Naive thymus-derived CD4-positive, alpha-beta T cell (primary cell): ENCODE measurements around the gene ANKRD37. TPM values are rescaled to one million over a fixed set of nuclear protein-coding genes. Genes with fewer than 3 reads are reported as not detected.

Experiments used
- ATAC-seq: fragments of 150-1000 bp; cut with Tn5 transposase; 2 replicates; pipeline ENCODE4 v1.10.0; 2021; ENCODE audit warnings: mild to moderate bottlenecking, moderate library complexity
- CTCF ChIA-PET: fragments of 350-600 bp; sonication (Branson Sonifier 250); formaldehyde crosslinking; loops from one replicate; lab custom pipeline; 2021; ENCODE audit warnings: antibody characterized with exemption; lab: Charles Lee
- POLR2A ChIA-PET: fragments of 350-600 bp; sonication (Branson Sonifier 250); formaldehyde crosslinking; loops from one replicate; lab custom pipeline; 2021; ENCODE audit warnings: antibody characterized with exemption, inconsistent platforms; lab: Charles Lee
- DNase-seq, 9 donors: peaks; one replicate each; pipeline versions ENCODE4 v3.0.0 to v3.0.0-alpha.2; 2020 to 2022; ENCODE audit warnings: mixed read lengths in 1 of 9
- H3K27ac ChIP-seq: one replicate; pipeline ENCODE4 v1.7.0; 2013; ENCODE audit warnings: mild to moderate bottlenecking, low read depth, low read length, moderate library complexity
- H3K27me3 ChIP-seq, 2 donors: one replicate each; pipeline ENCODE4 v1.7.0; 2013; ENCODE audit warnings: low read length in 2 of 2, mild to moderate bottlenecking in 2 of 2, moderate library complexity in 2 of 2; ENCODE audit not compliant: control insufficient read depth in 2 of 2, insufficient read depth in 2 of 2
- H3K36me3 ChIP-seq, 3 experiments: 1 replicate in 2 of 3; 2 replicates in 1 of 3; pipeline ENCODE4 v1.7.0; 2013; ENCODE audit warnings: low read length in 3 of 3, mild to moderate bottlenecking in 3 of 3, moderate library complexity in 1 of 3; ENCODE audit not compliant: insufficient read depth in 3 of 3, control insufficient read depth in 2 of 3
- H3K4me1 ChIP-seq, 2 donors: one replicate each; pipeline ENCODE4 v1.7.0; 2013; ENCODE audit warnings: low read length in 2 of 2, mild to moderate bottlenecking in 2 of 2, moderate library complexity in 1 of 2; ENCODE audit not compliant: control insufficient read depth in 2 of 2, insufficient read depth in 2 of 2
- H3K4me3 ChIP-seq: 2 replicates; pipeline ENCODE4 v1.7.0; 2013; ENCODE audit warnings: mild to moderate bottlenecking, low read length
- H3K9me3 ChIP-seq, 3 experiments: 1 replicate in 2 of 3; 2 replicates in 1 of 3; pipeline ENCODE4 v1.7.0; 2013; ENCODE audit warnings: low read length in 3 of 3; ENCODE audit not compliant: control insufficient read depth in 2 of 3
- H3K27ac Mint-ChIP-seq, 9 donors: one replicate each; pipeline ENCODE4 v1.8.0; 2020 to 2022; ENCODE audit warnings: mixed read lengths in 9 of 9, mild to moderate bottlenecking in 8 of 9, moderate library complexity in 5 of 9, inconsistent platforms in 2 of 9
- H3K27me3 Mint-ChIP-seq, 5 donors: one replicate each; pipeline ENCODE4 v1.8.0; 2021 to 2022; ENCODE audit warnings: mixed read lengths in 5 of 5, mild to moderate bottlenecking in 1 of 5
- H3K36me3 Mint-ChIP-seq, 5 donors: one replicate each; pipeline ENCODE4 v1.8.0; 2020 to 2022; ENCODE audit warnings: mixed read lengths in 5 of 5, mild to moderate bottlenecking in 3 of 5, inconsistent platforms in 1 of 5
- H3K4me1 Mint-ChIP-seq, 7 donors: one replicate each; pipeline ENCODE4 v1.8.0; 2020 to 2022; ENCODE audit warnings: mixed read lengths in 7 of 7, mild to moderate bottlenecking in 3 of 7, inconsistent platforms in 1 of 7
- H3K4me3 Mint-ChIP-seq, 10 donors: one replicate each; pipeline ENCODE4 v1.8.0; 2020 to 2022; ENCODE audit warnings: mild to moderate bottlenecking in 10 of 10, mixed read lengths in 10 of 10, moderate library complexity in 6 of 10, inconsistent platforms in 2 of 10
- H3K9me3 Mint-ChIP-seq, 11 donors: one replicate each; pipeline ENCODE4 v1.8.0; 2020 to 2022; ENCODE audit warnings: mixed read lengths in 11 of 11, mild to moderate bottlenecking in 4 of 11, inconsistent platforms in 1 of 11, moderate library complexity in 1 of 11
- intact Hi-C, 2 donors: fragments of 100-400 bp; cut with micrococcal nuclease; formaldehyde crosslinking; loops; one replicate each; pipeline ENCODE4 v1.15.1; 2023
- polyA plus RNA-seq, 2 donors: library from polyadenylated mRNA; unstranded; fragments of 300-500 nt; fragmentation: Illumina TruSeq; gene quantifications; one replicate each; pipeline ENCODE4 v1.2.3, GENCODE V29; 2021
- total RNA-seq, 6 experiments: library from RNA in 5 of 6; stranded (reverse) in 5 of 6; gene quantifications; 1 replicate in 5 of 6; 2 replicates in 1 of 6; pipeline ENCODE4 v1.2.3 and lab custom pipeline; 2021 to 2026

ANKRD37 gene
- total and polyA plus RNA-seq, 7 experiments from 2014 or later, result 3.2 to 18.6 (median 8.5) TPM

GRCh38 chr4:185379326-185380295, 17.0 kb upstream of the ANKRD37 start:
- H3K36me3 Mint-ChIP-seq, result peaks cover 6 to 14% (median 10%) of the 10 kb centered on the region in 5 donors
- H3K9me3 Mint-ChIP-seq, result peaks cover 0 to 23% (median 9%) of the 10 kb centered on the region in 11 donors
- no peak overlapping the region for H3K4me3 Mint-ChIP-seq
- POLR2A ChIA-PET, result interaction anchor here (0.8 to 0.9 kb wide), 2 partner anchors 9 to 18 kb away, joined by 3 read pairs; no protein-coding TSS in a partner anchor
- Histone ChIP-seq H3K27ac (no peak overlapping the region), H3K27me3 (no peaks in the 10 kb centered on the region), H3K36me3 (no peaks in the 10 kb centered on the region), H3K4me3 (no peak overlapping the region), H3K9me3 (no peaks in the 10 kb centered on the region), H3K4me1 (no peaks in the 10 kb centered on the region)
- intact Hi-C loops, result no loop called here
- no peak for DNase-seq
- H3K27me3 Mint-ChIP-seq, result peaks cover 0 to 17% (median 9%) of the 10 kb centered on the region in 5 donors
- no peak for ATAC-seq
- H3K27ac Mint-ChIP-seq, result peak overlapping the region in 1 of 9 donors; percentile 31
- peaks cover 3 to 6% (median 4%) of the 10 kb centered on the region in 7 donors for H3K4me1 Mint-ChIP-seq
- CTCF ChIA-PET, result no interaction called here

GRCh38 chr4:185380320-185380719, 16.3 kb upstream of the ANKRD37 start:
- H3K9me3 ChIP-seq, result no peaks in the 10 kb centered on the region
- peaks cover 4 to 12% (median 11%) of the 10 kb centered on the region in 7 donors for H3K4me1 Mint-ChIP-seq
- peaks cover 0 to 23% (median 9%) of the 10 kb centered on the region in 11 donors for H3K9me3 Mint-ChIP-seq
- no peak overlapping the region for H3K4me3 Mint-ChIP-seq
- H3K36me3 Mint-ChIP-seq, result peaks cover 6 to 14% (median 10%) of the 10 kb centered on the region in 5 donors
- no peak overlapping the region for H3K27ac Mint-ChIP-seq
- ATAC-seq (no peak), DNase-seq (no peak)
- H3K4me1 ChIP-seq, result peaks cover 0 to 6% of the 10 kb centered on the region in 2 donors
- no peaks in the 10 kb centered on the region for H3K27me3 ChIP-seq
- no peak overlapping the region for H3K27ac ChIP-seq
- CTCF ChIA-PET, result no interaction called here
- POLR2A ChIA-PET, result no interaction called here
- intact Hi-C loops, result no loop called here
- H3K4me3 ChIP-seq, result no peak overlapping the region
- H3K27me3 Mint-ChIP-seq, result peaks cover 0 to 24% (median 16%) of the 10 kb centered on the region in 5 donors
- H3K36me3 ChIP-seq, result no peaks in the 10 kb centered on the region

GRCh38 chr4:185381288-185382196, 15.1 kb upstream of the ANKRD37 start:
- Mint-ChIP-seq H3K4me3 (no peak overlapping the region), H3K27me3 (peaks cover 0 to 31% (median 23%) of the 10 kb centered on the region in 5 donors), H3K36me3 (peaks cover 6 to 14% (median 10%) of the 10 kb centered on the region in 5 donors), H3K9me3 (peaks cover 0 to 23% (median 9%) of the 10 kb centered on the region in 11 donors), H3K4me1 (peaks cover 4 to 20% (median 17%) of the 10 kb centered on the region in 7 donors), H3K27ac (no peak overlapping the region)
- no peak overlapping the region for H3K4me3 ChIP-seq
- ChIA-PET POLR2A (no interaction called here), CTCF (no interaction called here)
- H3K4me1 ChIP-seq, result peaks cover 0 to 7% of the 10 kb centered on the region in 2 donors
- no peaks in the 10 kb centered on the region for H3K9me3 ChIP-seq
- DNase-seq (no peak), ATAC-seq (no peak)
- no peaks in the 10 kb centered on the region for H3K27me3 ChIP-seq
- no peaks in the 10 kb centered on the region for H3K36me3 ChIP-seq
- intact Hi-C loops, result no loop called here
- H3K27ac ChIP-seq, result no peak overlapping the region

DNA sequence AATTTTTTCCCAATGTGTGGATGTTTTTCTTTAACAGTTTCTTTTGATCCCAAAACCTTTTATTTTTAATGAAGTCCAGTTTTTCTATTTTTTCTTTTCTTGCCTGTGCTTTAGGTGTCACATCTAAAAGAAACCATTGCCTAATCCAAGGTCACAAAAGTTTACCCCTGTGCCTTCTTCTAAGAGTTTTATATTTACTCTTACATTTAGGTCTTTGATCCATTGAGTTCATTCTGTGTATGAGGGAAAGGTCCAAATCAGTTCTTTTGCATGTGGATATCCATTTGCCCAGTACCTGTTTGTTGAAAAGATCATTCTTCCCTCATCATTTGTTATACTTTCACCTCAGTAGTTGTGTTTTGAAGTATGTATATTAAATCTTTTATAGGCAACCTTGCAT, 13.9 kb upstream of the ANKRD37 start:
- DNase-seq (no peak), ATAC-seq (no peak)
- Histone ChIP-seq H3K9me3 (no peaks in the 10 kb centered on the region), H3K4me1 (peaks cover 0 to 7% of the 10 kb centered on the region in 2 donors), H3K36me3 (no peaks in the 10 kb centered on the region), H3K4me3 (no peak overlapping the region), H3K27me3 (no peaks in the 10 kb centered on the region), H3K27ac (no peak overlapping the region)
- H3K27ac Mint-ChIP-seq, result no peak overlapping the region
- no peak overlapping the region for H3K4me3 Mint-ChIP-seq
- H3K36me3 Mint-ChIP-seq, result peaks cover 6 to 14% (median 10%) of the 10 kb centered on the region in 5 donors
- CTCF ChIA-PET, result no interaction called here
- POLR2A ChIA-PET, result no interaction called here
- peaks cover 0 to 31% (median 23%) of the 10 kb centered on the region in 5 donors for H3K27me3 Mint-ChIP-seq
- intact Hi-C loops, result no loop called here
- H3K4me1 Mint-ChIP-seq, result peaks cover 4 to 20% (median 17%) of the 10 kb centered on the region in 7 donors
- H3K9me3 Mint-ChIP-seq, result peaks cover 0 to 23% (median 9%) of the 10 kb centered on the region in 11 donors

- no peak for ATAC-seq
- DNase-seq, result no peak
- Histone ChIP-seq H3K9me3 (no peaks in the 10 kb centered on the region), H3K27ac (no peak overlapping the region), H3K36me3 (no peaks in the 10 kb centered on the region), H3K4me3 (no peak overlapping the region), H3K4me1 (peaks cover 0 to 7% of the 10 kb centered on the region in 2 donors), H3K27me3 (no peaks in the 10 kb centered on the region)
- Mint-ChIP-seq H3K4me3 (no peak overlapping the region), H3K27me3 (peaks cover 0 to 31% (median 23%) of the 10 kb centered on the region in 5 donors), H3K4me1 (peaks cover 4 to 20% (median 17%) of the 10 kb centered on the region in 7 donors), H3K27ac (no peak overlapping the region), H3K9me3 (peaks cover 0 to 23% (median 9%) of the 10 kb centered on the region in 11 donors), H3K36me3 (peaks cover 8 to 14% (median 10%) of the 10 kb centered on the region in 5 donors)
- POLR2A ChIA-PET, result interaction anchor here (1.6 kb wide), 1 partner anchor 12 kb away, joined by 4 read pairs; the partner anchor contains the start of gene LRP2BP
- CTCF ChIA-PET, result no interaction called here
- intact Hi-C loops, result no loop called here
These were observed 13.2 kb upstream of the ANKRD37 start for GRCh38 chr4:185383451-185383850.

DNA sequence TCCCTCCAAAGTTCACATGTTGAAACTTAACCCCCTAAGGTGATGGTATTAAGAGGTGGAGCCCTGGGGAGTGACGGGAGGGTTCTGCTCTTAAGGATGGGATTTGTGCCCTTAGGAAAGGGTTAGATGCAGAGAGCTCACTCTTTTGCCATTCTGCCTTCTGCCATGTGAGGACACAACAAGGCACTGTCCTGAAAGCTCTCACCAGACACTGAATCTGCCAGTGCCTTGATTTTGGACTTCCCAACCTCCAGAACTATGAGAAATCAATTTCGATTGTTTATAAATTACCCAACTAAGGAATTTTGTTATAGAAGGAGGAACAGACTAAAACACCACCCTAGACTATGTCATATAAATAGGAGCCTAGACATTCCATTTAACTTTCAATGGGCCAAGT, 12.6 kb upstream of the ANKRD37 start:
- peak overlapping the region in 1 of 9 donors; percentile 20 for H3K27ac Mint-ChIP-seq
- Histone ChIP-seq H3K9me3 (no peaks in the 10 kb centered on the region), H3K27me3 (no peaks in the 10 kb centered on the region), H3K4me1 (peaks cover 0 to 7% of the 10 kb centered on the region in 2 donors), H3K36me3 (no peaks in the 10 kb centered on the region), H3K4me3 (no peak overlapping the region), H3K27ac (no peak overlapping the region)
- CTCF ChIA-PET, result no interaction called here
- H3K9me3 Mint-ChIP-seq, result peaks cover 0 to 23% (median 9%) of the 10 kb centered on the region in 11 donors
- peak overlapping the region in 1 of 10 donors; percentile 50 for H3K4me3 Mint-ChIP-seq
- peaks cover 8 to 14% (median 10%) of the 10 kb centered on the region in 5 donors for H3K36me3 Mint-ChIP-seq
- POLR2A ChIA-PET, result interaction anchor here (1.6 kb wide), 1 partner anchor 11 kb away, joined by 4 read pairs; the partner anchor contains the start of gene LRP2BP
- intact Hi-C loops, result no loop called here
- H3K27me3 Mint-ChIP-seq, result peaks cover 0 to 31% (median 23%) of the 10 kb centered on the region in 5 donors
- no peak for DNase-seq
- peaks cover 4 to 20% (median 17%) of the 10 kb centered on the region in 7 donors for H3K4me1 Mint-ChIP-seq
- no peak for ATAC-seq
